Measurements from ENCODE around the gene SLC7A8.
A peak's percentile ranks its signal among the peaks of the same experiment; 100 is the strongest.

Gene SLC7A8

DNA sequence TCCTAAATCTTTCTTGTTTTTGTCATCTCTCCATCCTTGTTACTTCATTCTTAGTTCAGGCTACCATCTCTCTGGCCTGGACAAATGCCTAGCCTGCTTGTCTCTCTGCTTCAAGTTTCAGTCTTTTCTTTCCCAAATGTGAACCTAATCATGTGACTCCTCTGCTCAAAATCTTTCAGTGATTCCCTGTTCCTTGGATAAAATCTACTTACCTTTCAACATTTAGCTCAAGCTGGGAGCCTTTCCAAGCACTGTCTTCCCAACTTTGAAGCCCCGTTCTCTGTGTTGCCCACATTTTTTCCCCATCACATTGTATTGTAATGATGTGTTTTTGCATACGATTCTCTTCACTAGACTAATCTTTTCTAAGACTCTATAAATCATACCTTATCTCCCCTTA lies 24.7 kb downstream of the SLC7A8 start:
- DNase-seq (ENCODE audit: low read depth): peak; percentile 49

DNA sequence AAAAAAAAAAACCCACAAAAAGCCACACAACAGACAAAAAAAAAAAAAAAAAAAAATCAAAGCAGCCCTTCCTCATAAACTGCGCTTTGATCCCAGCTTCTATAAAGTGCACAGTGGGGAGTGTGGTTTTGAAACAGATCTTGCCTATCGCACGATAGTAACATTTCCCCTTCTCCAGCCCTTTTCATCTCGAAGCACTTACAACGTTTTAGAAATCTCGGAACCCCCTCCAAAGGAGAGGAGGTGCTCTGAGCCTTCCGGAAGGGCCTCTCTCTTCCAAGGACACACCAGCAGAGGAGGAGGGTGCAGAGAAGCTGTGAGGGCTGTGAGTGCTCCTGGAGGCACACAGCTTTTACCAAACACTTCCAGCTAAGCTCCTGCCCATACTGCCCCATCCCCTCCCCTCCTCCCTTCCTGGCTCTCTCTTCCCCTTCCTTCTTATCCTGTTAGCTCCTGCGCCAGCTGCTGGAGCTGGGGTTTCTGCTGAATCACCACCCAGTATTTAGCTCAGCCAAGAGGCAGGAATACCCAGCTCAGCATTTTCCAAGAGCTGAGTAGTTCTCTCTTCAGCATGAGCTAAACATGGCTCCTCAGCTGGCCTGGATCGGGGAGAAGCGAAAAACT lies 28.4 kb downstream of the SLC7A8 start:
- peak; percentile 97 for DNase-seq (ENCODE audit: low read depth)

- peak; percentile 98 for DNase-seq (ENCODE audit: low read depth)
Measured at GRCh38 chr14:23153851-23154796, 29.3 kb downstream of the SLC7A8 start.

- DNase-seq (ENCODE audit: low read depth): no peak
Measured at GRCh38 chr14:23151342-23151741, 32.1 kb downstream of the SLC7A8 start.

GRCh38 chr14:23149745-23150144 lies 33.7 kb downstream of the SLC7A8 start:
- no peak for DNase-seq (ENCODE audit: low read depth)

DNA sequence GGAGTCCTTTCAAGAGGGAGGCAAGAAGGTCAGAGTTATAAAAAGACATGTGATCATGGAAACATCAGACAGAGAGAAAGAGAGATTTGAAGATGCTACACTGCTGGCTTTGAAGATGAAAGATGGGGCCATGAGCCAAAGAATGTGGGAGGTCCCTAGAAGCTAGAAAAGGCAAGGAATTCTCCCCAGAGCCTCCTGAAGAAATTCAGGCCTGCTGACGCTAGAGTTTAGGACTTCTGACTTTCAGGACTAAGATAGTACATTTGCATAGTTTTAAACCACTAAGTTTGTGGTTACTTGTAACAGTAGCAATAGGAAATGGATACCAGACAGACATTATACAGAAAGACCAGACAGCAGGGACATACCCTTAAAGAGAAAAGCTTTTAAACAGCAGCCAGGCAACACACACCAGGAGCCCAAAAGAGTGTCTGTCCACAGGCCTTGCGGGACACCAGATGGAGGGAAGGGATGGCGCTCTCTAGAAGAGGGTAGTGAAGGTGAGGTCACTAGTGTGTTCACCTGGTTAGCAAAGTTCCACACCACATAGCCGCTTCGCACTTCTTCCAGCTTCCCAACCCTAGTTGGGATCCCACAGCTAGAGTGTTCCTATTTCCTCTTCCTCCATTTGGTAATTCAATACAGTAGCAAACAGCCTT lies 34.7 kb downstream of the SLC7A8 start:
- DNase-seq (ENCODE audit: low read depth): peak; percentile 88

DNA sequence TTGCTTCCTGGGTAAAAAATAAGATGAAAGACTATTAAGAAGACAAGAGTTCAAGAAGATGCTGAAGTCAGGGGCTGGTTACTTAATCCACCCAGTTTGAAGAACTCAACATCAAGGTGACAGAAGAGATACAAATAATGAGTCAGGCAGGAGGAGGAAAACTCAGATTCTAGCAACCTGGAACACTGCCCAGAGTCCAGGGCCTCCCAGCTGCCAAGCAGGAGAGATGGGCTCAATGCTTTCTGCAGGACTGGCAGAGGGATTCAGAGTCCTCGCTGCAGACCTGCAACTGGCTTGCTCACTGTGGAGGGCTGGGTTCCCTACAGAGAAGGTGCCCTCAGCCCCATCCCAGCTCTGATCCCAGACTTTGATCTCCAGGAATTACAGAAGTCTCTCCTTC lies 35.8 kb downstream of the SLC7A8 start:
- DNase-seq (ENCODE audit: low read depth): peak; percentile 92

DNA sequence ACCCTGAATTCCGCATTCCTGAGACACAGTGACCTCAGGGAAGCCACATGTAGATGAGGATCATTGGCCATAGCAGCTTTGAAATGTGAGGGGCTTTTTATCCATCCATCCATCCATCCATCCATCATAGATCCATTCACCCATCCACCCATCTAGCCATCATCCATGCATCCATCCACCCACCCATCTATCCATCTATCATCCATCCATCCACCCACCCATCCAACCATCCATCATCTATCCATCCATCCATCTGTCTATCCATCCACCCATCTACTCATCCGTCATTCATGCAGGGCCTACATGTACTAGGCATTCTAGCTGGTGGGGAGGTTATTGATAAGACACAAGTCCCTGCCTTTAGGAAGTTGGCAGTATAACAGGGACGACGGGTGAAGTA lies 36.5 kb downstream of the SLC7A8 start:
- DNase-seq (ENCODE audit: low read depth): no peak

DNA sequence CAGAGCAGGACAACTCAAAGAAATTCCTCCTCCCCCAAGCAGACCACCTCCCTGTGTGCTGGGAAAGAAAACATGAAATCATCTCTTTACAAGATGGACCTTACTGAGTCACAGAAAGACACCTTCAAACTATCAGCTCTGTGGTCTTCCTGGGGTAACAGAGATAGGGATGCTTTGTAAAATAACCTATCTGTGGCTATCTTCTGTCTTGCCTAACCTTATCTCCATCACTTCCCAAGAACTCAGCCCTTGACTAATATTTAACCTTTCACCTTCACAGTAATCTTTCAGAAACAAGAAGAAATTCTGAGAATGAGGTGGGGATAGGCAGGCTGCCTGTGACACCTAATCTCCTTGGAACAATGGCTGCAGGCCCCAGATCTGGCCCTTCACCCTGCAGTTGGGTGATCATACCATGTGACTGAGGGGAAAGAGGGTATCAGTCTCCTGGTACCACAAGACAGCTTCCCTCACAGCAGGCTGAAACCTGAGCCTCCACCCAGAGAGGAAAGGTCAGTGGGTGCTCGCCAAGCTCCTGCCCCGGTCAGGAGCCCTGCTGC lies 37.0 kb downstream of the SLC7A8 start:
- peak; percentile 90 for DNase-seq (ENCODE audit: low read depth)

GRCh38 chr14:23145794-23146350 lies 37.6 kb downstream of the SLC7A8 start:
- DNase-seq (ENCODE audit: low read depth): peak; percentile 93

DNA sequence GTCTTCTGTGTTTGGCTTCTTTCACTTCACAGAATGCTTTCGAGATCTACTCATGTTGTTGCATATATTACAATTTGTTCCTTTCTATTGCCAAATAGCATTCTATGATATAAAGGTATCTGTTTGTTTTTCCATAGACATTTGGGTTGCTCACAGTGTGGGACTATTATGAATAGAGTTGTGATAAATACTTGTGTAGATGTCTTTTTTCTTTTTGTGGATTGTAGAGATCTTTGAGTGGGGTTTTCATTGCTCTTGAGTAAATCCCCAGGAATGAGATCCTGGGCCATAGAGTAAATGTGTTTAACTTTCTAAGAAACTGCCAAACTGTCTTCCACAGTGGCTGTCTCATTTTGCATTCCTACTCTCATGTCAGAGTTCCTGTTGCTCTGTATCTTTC lies 39.5 kb downstream of the SLC7A8 start:
- DNase-seq (ENCODE audit: low read depth): peak; percentile 62

- no peak for DNase-seq (ENCODE audit: low read depth)
Measured at GRCh38 chr14:23142826-23143225, 40.6 kb downstream of the SLC7A8 start.

- peak; percentile 43 for DNase-seq (ENCODE audit: low read depth)
Measured at GRCh38 chr14:23141706-23142444, 41.6 kb downstream of the SLC7A8 start.

- no peak for DNase-seq (ENCODE audit: low read depth)
Measured at GRCh38 chr14:23140371-23140770, 43.1 kb downstream of the SLC7A8 start.

- DNase-seq (ENCODE audit: low read depth): no peak
Measured at GRCh38 chr14:23139874-23140273, 43.6 kb downstream of the SLC7A8 start.

GRCh38 chr14:23137813-23138535 lies 45.5 kb downstream of the SLC7A8 start:
- DNase-seq (ENCODE audit: low read depth): no peak

DNA sequence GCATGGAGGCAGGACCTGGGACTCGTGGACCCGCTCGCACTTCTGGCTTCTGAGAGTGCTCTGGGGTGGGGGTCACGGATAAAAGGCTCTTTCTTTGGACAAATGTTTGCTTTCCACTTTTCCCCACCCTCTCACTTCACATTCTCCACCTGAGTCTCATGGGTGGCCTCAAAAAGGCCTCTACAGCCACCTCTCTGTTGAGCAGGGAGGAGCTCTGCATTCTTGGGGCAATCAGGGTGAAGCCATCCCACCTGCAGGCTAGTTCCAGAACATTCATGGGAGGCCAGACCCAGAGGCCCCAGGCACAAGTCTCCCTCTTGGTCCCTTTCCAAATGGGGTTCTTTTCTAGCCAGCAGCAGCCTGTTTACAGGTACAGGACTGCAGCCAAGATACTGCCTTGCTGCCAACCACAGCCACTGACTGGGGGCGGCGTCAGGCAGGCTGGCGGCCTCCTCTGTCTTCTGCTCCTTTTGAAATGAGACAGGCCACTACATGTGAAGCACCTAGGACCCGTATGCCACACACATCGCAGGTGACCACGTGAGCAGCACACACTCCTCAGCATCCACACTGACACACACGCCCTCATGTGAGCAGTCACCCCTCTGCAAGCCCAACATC lies 46.2 kb downstream of the SLC7A8 start:
- DNase-seq (ENCODE audit: low read depth): no peak

- DNase-seq (ENCODE audit: low read depth): no peak
Measured at GRCh38 chr14:23136566-23137133, 46.8 kb downstream of the SLC7A8 start.

DNA sequence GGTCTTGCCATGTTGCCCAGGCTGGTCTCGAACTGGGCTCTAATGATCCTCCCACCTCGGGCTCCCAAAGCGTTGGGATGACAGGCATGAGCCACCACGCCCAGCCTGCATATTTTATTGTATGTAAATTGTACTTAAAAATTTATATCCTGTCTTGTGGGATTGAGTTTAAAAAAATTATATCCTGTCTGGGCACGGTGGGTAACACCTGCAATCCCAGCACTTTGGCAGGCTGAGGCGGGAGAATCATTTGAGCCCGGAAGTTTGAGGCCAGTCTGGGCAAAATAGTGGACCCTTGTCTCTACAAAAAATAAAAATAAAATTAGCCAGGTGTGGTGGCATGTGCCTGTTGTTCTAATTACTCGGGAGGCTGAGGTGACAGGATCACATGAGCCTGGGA lies 50.5 kb downstream of the SLC7A8 start:
- no peak for DNase-seq (ENCODE audit: low read depth)

DNA sequence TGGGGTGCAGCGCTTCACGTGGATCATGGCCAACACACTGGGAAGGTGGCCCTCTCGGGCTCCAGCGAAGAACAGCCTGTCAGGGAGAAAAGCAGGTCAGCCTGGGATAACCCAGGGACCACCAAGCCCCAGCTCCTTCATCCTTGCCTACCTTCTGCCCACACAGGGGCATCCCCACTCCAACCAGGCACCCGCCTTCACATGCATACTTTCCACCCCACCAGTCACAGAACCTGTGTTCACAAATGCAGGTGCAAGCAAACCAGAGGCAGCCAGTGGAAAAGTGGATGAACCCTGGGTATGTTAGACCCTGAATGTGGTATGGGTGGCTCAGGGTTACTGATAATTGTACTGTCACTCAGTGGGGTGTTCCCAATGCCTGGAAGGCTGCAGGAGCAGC lies 52.0 kb downstream of the SLC7A8 start:
- no peak for DNase-seq (ENCODE audit: low read depth)

Data from amniotic epithelial cell (primary cell).